Measurements from ENCODE around the gene PLCXD3.

The PLCXD3 gene

DNA sequence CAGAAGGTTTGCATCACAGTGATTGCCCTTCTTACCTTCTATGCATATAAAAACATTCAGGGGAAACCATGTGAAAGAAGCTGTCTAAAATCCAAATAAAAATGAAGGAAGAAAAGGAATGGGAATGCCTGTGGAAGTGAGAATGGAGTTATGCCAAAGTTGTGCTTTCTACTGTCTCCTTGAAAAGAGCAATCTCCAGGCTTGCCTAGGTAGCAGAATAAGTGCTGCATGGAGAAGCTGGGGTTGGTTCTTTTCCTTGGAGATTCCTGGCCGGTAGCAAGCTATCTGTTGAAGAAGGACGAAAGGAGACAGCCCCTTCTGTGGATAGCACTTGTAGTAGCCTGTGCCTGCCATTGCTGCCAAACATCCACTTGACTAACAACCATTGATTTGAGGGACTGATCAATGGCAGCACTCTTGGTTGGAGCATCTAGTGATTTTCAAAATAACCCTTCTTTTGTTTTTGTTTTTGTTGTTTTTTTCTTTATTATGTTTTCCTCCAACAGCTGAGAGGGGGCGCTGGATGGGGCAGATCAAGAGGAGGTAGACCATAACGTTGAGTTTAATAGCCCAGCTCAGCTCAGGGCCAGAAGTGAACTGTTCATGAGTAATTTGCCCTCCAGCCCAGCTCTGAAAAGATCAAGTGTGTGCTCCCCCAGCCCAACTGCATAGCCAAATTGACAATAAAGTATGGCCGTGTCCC lies 1.6 kb downstream of the PLCXD3 start:
- no peak overlapping the region for H3K9ac ChIP-seq (ENCODE audit: low read length)
- DNase-seq: no peak
- H4K8ac ChIP-seq (ENCODE audit: low read depth, low read length): no peak overlapping the region
- H2BK5ac ChIP-seq (ENCODE audit: low read depth, low read length, poor library complexity): no peak overlapping the region
- H2AK5ac ChIP-seq (ENCODE audit: low read length): no peak overlapping the region
- H3K36me3 ChIP-seq (ENCODE audit: control insufficient read depth in 1 of 2, insufficient read depth in 2 of 2, low read length in 2 of 2): no peaks in the 10 kb centered on the region
- WGBS (ENCODE audit: extremely low coverage, insufficient coverage, insufficient read length): no CpG with 5 or more reads among the region's 5 CpGs
- H3K23ac ChIP-seq (ENCODE audit: low read length): no peak overlapping the region
- no peak overlapping the region for H4K91ac ChIP-seq (ENCODE audit: low read depth, low read length)
- peaks cover 2% of the 10 kb centered on the region for H3K9me3 ChIP-seq (ENCODE audit: insufficient read depth, low read depth, low read length)
- no peak overlapping the region for H3K27ac ChIP-seq (ENCODE audit: low read depth, low read length)
- peaks cover 12% of the 10 kb centered on the region for H3K27me3 ChIP-seq (ENCODE audit: insufficient read depth, low read length)
- peak overlapping the region; percentile 56 for H2BK120ac ChIP-seq (ENCODE audit: insufficient read depth, low read length, poor library complexity)
- no peak overlapping the region for H3K4ac ChIP-seq (ENCODE audit: low read depth, low read length)
- H3K4me3 ChIP-seq (ENCODE audit: low read depth, low read length): no peak overlapping the region
- H3K79me2 ChIP-seq (ENCODE audit: control insufficient read depth, insufficient read depth, low read length, poor library complexity): no peaks in the 10 kb centered on the region
- H3K14ac ChIP-seq (ENCODE audit: low read length): no peak overlapping the region
- no peak overlapping the region for H3K18ac ChIP-seq (ENCODE audit: low read length)
- H2BK12ac ChIP-seq (ENCODE audit: low read length): peak overlapping the region; percentile 46
- no peak overlapping the region for H4K12ac ChIP-seq (ENCODE audit: low read depth, low read length)
- no peak overlapping the region for H2AFZ ChIP-seq (ENCODE audit: insufficient read depth, low read length, poor library complexity)
- no peaks in the 10 kb centered on the region for H3K79me1 ChIP-seq (ENCODE audit: low read length)
- peaks cover 6 to 18% of the 10 kb centered on the region in 2 experiments for H3K4me1 ChIP-seq (ENCODE audit: control insufficient read depth in 1 of 2, insufficient read depth in 2 of 2, low read length in 2 of 2)
- H3K4me2 ChIP-seq (ENCODE audit: low read length): peak overlapping the region; percentile 88

DNA sequence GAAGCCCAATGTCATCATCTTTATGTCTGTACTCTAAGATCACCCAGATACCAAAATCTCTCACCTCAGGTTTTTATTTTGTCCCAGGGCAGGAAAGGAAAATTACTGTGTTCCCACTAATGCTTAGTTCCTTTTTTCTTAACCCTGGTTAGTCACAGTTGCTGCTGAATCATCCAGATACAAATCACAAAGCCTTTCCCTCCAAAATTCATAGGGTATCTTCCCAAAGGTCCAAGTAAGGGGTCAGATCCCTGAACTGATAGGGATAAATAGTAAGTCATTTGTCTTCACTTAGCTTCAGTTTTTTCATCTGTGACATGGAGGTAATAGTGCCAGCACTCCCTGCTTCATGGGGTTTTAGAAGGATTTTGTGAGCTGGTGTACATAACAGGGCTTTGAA lies 2.2 kb downstream of the PLCXD3 start:
- Histone ChIP-seq H2BK12ac (ENCODE audit: low read length) (no peak overlapping the region), H4K8ac (ENCODE audit: low read depth, low read length) (no peak overlapping the region), H3K18ac (ENCODE audit: low read length) (no peak overlapping the region), H3K23ac (ENCODE audit: low read length) (no peak overlapping the region), H2BK120ac (ENCODE audit: insufficient read depth, low read length, poor library complexity) (no peak overlapping the region), H4K91ac (ENCODE audit: low read depth, low read length) (no peak overlapping the region), H3K4me3 (ENCODE audit: low read depth, low read length) (no peak overlapping the region), H3K14ac (ENCODE audit: low read length) (no peak overlapping the region), H3K27ac (ENCODE audit: low read depth, low read length) (no peak overlapping the region), H2BK5ac (ENCODE audit: low read depth, low read length, poor library complexity) (no peak overlapping the region), H3K36me3 (ENCODE audit: control insufficient read depth in 1 of 2, insufficient read depth in 2 of 2, low read length in 2 of 2) (no peaks in the 10 kb centered on the region), H4K12ac (ENCODE audit: low read depth, low read length) (no peak overlapping the region), H3K27me3 (ENCODE audit: insufficient read depth, low read length) (peaks cover 12% of the 10 kb centered on the region), H3K79me1 (ENCODE audit: low read length) (no peaks in the 10 kb centered on the region), H3K4ac (ENCODE audit: low read depth, low read length) (no peak overlapping the region), H3K79me2 (ENCODE audit: control insufficient read depth, insufficient read depth, low read length, poor library complexity) (no peaks in the 10 kb centered on the region), H2AFZ (ENCODE audit: insufficient read depth, low read length, poor library complexity) (no peak overlapping the region), H2AK5ac (ENCODE audit: low read length) (no peak overlapping the region), H3K4me2 (ENCODE audit: low read length) (no peak overlapping the region), H3K9ac (ENCODE audit: low read length) (no peak overlapping the region), H3K9me3 (ENCODE audit: insufficient read depth, low read depth, low read length) (peaks cover 2% of the 10 kb centered on the region), H3K4me1 (ENCODE audit: control insufficient read depth in 1 of 2, insufficient read depth in 2 of 2, low read length in 2 of 2) (peaks cover 6 to 18% of the 10 kb centered on the region in 2 experiments)
- DNase-seq: peak; percentile 33 to 49

DNA sequence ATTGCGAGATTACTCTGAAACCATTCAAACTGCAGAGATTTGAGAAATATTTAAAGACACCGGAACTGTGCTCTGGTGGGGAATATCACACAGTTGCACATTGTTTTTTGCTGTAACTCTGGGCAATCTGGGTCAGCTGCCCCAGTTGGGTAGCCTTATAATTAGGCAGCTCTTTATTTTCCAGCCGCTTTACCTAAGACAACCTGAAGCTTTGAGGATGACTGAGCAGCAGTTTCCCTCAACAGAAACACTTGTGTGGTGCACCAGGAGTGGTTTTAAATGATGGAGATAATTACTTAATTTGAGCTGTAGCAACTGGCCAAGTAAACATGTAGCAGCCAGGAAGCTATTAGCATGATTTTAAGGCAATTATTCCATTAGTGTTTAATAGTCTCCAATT lies 2.9 kb downstream of the PLCXD3 start:
- no peak overlapping the region for H3K4me2 ChIP-seq (ENCODE audit: low read length)
- H3K18ac ChIP-seq (ENCODE audit: low read length): no peak overlapping the region
- no peak overlapping the region for H3K4ac ChIP-seq (ENCODE audit: low read depth, low read length)
- no peak overlapping the region for H4K8ac ChIP-seq (ENCODE audit: low read depth, low read length)
- H2AFZ ChIP-seq (ENCODE audit: insufficient read depth, low read length, poor library complexity): no peak overlapping the region
- no peak overlapping the region for H4K12ac ChIP-seq (ENCODE audit: low read depth, low read length)
- H3K23ac ChIP-seq (ENCODE audit: low read length): no peak overlapping the region
- no peaks in the 10 kb centered on the region for H3K79me2 ChIP-seq (ENCODE audit: control insufficient read depth, insufficient read depth, low read length, poor library complexity)
- H3K27me3 ChIP-seq (ENCODE audit: insufficient read depth, low read length): peaks cover 12% of the 10 kb centered on the region
- H3K79me1 ChIP-seq (ENCODE audit: low read length): no peaks in the 10 kb centered on the region
- H3K36me3 ChIP-seq (ENCODE audit: control insufficient read depth in 1 of 2, insufficient read depth in 2 of 2, low read length in 2 of 2): no peaks in the 10 kb centered on the region
- no peak overlapping the region for H2BK12ac ChIP-seq (ENCODE audit: low read length)
- no peak overlapping the region for H3K4me3 ChIP-seq (ENCODE audit: low read depth, low read length)
- H2BK120ac ChIP-seq (ENCODE audit: insufficient read depth, low read length, poor library complexity): no peak overlapping the region
- no peak for DNase-seq
- peaks cover 2% of the 10 kb centered on the region for H3K9me3 ChIP-seq (ENCODE audit: insufficient read depth, low read depth, low read length)
- peaks cover 6 to 18% of the 10 kb centered on the region in 2 experiments for H3K4me1 ChIP-seq (ENCODE audit: control insufficient read depth in 1 of 2, insufficient read depth in 2 of 2, low read length in 2 of 2)
- no peak overlapping the region for H3K14ac ChIP-seq (ENCODE audit: low read length)
- no peak overlapping the region for H3K9ac ChIP-seq (ENCODE audit: low read length)
- WGBS (ENCODE audit: extremely low coverage, insufficient coverage, insufficient read length): no CpG with 5 or more reads among the region's 3 CpGs
- no peak overlapping the region for H2BK5ac ChIP-seq (ENCODE audit: low read depth, low read length, poor library complexity)
- H4K91ac ChIP-seq (ENCODE audit: low read depth, low read length): no peak overlapping the region
- no peak overlapping the region for H2AK5ac ChIP-seq (ENCODE audit: low read length)
- no peak overlapping the region for H3K27ac ChIP-seq (ENCODE audit: low read depth, low read length)

DNA sequence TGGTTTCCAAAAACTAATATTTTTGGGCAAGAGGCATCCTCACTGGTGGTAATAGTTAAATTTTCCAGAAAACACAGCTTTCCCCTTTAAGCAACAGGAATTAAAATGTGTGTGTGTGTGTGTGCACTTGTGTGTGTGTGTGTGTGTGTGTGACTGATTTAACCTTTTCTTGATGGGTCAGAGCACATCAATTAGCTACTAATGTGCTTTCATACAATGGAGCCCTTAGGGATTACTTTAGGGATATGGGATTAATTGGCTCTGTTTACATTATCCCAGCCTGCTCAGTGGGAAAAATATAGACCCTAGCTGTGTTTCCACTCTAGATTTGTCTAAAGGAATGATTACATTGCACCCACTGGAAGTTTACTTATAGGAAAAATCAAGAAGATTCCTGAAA lies 6.5 kb downstream of the PLCXD3 start:
- Histone ChIP-seq H3K4ac (ENCODE audit: low read depth, low read length) (no peak overlapping the region), H3K9ac (ENCODE audit: low read length) (no peak overlapping the region), H3K4me2 (ENCODE audit: low read length) (peak overlapping the region; percentile 16), H3K79me2 (ENCODE audit: control insufficient read depth, insufficient read depth, low read length, poor library complexity) (no peaks in the 10 kb centered on the region), H2BK120ac (ENCODE audit: insufficient read depth, low read length, poor library complexity) (no peak overlapping the region), H4K91ac (ENCODE audit: low read depth, low read length) (no peak overlapping the region), H3K4me1 (ENCODE audit: control insufficient read depth in 1 of 2, insufficient read depth in 2 of 2, low read length in 2 of 2) (peaks cover 2 to 6% of the 10 kb centered on the region in 2 experiments), H3K14ac (ENCODE audit: low read length) (no peak overlapping the region), H2AK5ac (ENCODE audit: low read length) (no peak overlapping the region), H2BK12ac (ENCODE audit: low read length) (no peak overlapping the region), H3K18ac (ENCODE audit: low read length) (no peak overlapping the region), H2BK5ac (ENCODE audit: low read depth, low read length, poor library complexity) (no peak overlapping the region), H4K8ac (ENCODE audit: low read depth, low read length) (no peak overlapping the region), H2AFZ (ENCODE audit: insufficient read depth, low read length, poor library complexity) (no peak overlapping the region), H4K12ac (ENCODE audit: low read depth, low read length) (no peak overlapping the region), H3K23ac (ENCODE audit: low read length) (no peak overlapping the region), H3K27ac (ENCODE audit: low read depth, low read length) (no peak overlapping the region), H3K4me3 (ENCODE audit: low read depth, low read length) (no peak overlapping the region), H3K79me1 (ENCODE audit: low read length) (no peaks in the 10 kb centered on the region), H3K36me3 (ENCODE audit: control insufficient read depth in 1 of 2, insufficient read depth in 2 of 2, low read length in 2 of 2) (no peaks in the 10 kb centered on the region), H3K9me3 (ENCODE audit: insufficient read depth, low read depth, low read length) (no peaks in the 10 kb centered on the region), H3K27me3 (ENCODE audit: insufficient read depth, low read length) (no peaks in the 10 kb centered on the region)
- no peak for DNase-seq

All from trophoblast cell (in vitro differentiated cells and primary cell).